ENCODE measurements around the gene LRRC45.

LRRC45 gene

DNA sequence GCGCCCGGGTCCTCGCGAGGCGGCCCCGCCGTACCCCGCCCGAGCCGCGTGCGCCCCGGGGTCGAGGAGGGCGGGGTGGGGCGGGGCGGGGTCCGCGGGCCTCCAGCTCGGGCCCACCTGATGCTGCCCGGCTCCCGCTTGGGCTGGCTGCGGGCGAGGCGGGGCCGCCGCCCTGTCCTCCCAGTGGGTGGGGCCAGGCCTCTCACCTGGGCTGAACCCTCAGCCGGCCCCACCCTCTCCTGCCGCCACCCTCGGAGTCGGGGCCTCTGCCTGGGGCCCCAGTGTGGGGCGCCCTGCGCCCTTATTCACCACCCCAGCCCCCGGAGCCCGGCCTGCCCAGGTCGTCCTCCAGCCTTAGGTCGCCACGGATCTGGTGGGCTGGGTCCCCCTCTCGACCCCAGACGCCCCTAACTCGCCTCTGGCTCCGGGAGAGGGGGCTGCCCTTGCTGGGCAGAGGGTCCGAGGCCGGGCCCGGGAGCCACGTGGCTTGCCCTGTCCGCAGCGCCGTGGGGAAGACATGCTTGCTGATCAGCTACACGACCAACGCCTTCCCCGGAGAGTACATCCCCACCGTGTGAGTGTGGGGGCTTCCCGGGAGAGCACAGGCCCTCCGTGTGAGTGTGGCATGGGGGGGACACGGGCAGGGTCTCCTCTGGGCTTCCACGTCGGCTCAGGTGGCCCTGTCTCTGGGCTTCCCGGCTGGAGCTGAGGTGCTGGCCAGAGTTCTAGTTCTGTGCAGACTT is 9.0 kb downstream of the LRRC45 start:
- no peak for DNase-seq (ENCODE audit: low read depth)
- H3K4me3 ChIP-seq (replicated peaks; ENCODE audit: low read depth, low read length), result peak overlapping the region; percentile 50
- TF ChIP-seq, protein P1, sequence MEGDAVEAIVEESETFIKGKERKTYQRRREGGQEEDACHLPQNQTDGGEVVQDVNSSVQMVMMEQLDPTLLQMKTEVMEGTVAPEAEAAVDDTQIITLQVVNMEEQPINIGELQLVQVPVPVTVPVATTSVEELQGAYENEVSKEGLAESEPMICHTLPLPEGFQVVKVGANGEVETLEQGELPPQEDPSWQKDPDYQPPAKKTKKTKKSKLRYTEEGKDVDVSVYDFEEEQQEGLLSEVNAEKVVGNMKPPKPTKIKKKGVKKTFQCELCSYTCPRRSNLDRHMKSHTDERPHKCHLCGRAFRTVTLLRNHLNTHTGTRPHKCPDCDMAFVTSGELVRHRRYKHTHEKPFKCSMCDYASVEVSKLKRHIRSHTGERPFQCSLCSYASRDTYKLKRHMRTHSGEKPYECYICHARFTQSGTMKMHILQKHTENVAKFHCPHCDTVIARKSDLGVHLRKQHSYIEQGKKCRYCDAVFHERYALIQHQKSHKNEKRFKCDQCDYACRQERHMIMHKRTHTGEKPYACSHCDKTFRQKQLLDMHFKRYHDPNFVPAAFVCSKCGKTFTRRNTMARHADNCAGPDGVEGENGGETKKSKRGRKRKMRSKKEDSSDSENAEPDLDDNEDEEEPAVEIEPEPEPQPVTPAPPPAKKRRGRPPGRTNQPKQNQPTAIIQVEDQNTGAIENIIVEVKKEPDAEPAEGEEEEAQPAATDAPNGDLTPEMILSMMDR (IDR thresholded peaks at IDR 0.05; ENCODE audit: low read length, missing control alignments), result no peak

DNA sequence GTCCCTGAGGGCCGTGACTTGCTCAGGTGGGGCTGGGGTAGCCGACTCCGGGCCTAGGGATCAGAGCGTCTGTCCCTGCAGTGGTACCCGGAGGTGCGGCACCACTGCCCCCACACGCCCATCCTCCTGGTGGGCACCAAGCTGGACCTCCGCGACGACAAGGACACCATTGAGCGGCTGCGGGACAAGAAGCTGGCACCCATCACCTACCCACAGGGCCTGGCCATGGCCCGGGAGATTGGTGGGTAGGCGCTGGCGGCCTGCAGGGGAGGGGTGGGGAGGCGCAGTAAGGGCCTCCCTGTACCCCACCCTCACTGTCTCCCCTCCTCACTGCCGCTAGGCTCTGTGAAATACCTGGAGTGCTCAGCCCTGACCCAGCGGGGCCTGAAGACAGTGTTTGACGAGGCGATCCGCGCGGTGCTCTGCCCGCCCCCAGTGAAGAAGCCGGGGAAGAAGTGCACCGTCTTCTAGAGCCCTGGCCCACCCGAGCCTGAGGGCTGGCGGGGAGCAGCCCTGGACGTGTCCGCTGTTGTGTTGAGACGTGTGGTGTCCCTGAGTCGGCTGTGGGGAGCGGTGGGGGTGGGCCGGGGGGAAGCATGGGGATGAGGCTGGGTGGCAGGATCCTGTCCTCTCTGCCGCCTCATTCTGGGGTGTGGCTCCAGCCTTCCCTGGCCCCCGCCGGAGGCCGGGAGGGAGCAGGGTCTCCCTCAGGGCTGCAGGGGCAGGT is 10.4 kb downstream of the LRRC45 start:
- TF ChIP-seq, protein P1 (IDR thresholded peaks at IDR 0.05; ENCODE audit: low read length, missing control alignments), result no peak
- H3K4me3 ChIP-seq (replicated peaks; ENCODE audit: low read depth, low read length), result no peak overlapping the region
- DNase-seq (ENCODE audit: low read depth), result no peak

DNA sequence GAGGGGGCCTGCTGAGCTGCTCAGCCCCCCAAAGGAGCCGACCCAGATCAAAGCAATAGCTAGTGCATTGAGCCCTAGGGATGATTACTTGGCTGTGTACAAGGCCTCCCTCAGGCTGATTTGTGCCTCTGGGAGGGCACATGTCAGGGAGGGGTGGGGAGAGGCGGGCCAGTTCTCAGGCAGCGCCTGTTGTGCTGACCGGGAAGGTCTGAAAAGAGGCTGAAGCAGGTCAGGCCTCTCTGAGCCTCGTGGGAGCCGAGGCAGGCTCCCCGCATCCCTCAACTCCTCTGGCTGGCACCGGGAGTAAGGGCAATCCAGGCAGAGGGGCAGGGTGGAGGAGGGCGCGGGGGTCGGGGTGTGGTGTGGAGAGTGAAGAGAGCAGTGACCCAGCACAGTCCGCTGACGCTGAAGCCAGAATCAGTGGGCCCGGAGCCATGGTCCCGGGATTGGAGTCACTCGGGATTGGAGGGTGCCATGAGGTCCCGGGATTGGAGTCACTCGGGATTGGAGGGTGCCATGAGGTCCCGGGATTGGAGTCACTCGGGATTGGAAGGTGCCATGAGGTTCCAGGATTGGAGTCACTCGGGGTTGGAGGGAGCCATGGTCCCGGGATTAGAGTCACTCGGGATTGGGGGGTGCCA is 11.4 kb downstream of the LRRC45 start:
- no peak overlapping the region for H3K4me3 ChIP-seq (replicated peaks; ENCODE audit: low read depth, low read length)
- TF ChIP-seq, protein P1 (IDR thresholded peaks at IDR 0.05; ENCODE audit: low read length, missing control alignments), result no peak
- DNase-seq (ENCODE audit: low read depth), result no peak

DNA sequence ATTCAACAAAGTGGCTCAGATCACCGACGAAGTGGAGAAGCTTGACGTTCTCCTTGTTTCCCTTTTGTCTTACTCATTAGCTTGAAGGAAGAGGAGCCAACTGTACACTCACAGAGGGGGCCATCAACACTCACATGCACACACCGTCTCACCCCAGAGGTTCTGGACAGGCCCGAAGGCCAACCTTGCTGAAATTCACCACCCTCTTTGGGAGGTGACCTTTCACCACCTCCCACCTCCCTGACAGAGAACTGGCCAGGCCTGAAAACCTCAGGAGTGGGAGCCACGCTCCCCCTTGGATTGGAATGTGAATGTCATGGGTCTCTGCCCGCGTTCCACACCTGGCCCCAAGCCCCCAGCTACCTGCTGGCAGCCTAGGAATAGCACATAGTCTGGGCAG is 12.4 kb downstream of the LRRC45 start:
- no peak overlapping the region for H3K4me3 ChIP-seq (replicated peaks; ENCODE audit: low read depth, low read length)
- no peak for DNase-seq (ENCODE audit: low read depth)
- TF ChIP-seq, protein P1 (IDR thresholded peaks at IDR 0.05; ENCODE audit: low read length, missing control alignments), result no peak

DNA sequence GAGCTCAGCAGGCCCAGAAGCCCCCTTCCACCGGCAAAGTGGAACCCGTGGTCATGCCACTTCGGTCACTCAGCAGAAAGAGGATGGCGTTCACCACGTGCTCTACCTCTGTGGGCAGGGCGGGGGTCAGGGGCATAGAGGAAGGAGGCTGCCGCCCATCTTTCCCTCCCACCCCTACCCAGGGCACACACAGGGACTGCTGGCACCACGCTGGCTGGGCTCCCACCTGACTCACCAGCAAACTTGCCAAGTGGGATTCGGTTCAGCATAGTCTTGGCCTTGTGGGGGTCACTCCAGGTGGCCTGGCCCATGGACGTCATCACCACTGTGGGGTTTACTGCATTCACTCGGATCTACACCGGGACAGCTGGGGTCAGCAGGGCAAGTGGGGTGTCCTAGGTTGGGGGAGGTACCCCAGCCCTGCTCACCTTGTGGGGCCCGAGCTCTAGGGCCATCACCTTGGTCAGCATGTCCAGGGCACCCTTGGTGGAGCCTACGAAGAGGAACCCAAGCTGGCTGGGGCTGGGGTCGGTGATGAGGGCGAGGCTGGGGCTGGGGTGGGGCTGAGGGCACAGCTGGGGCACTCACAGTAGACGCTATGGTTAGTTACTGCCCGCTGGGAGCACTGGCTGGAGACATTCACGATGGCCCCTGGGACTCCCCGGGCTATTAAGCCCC is 13.0 kb downstream of the LRRC45 start:
- DNase-seq (ENCODE audit: low read depth), result no peak
- H3K4me3 ChIP-seq (replicated peaks; ENCODE audit: low read depth, low read length), result peak overlapping the region; percentile 67
- TF ChIP-seq, protein P1 (IDR thresholded peaks at IDR 0.05; ENCODE audit: low read length, missing control alignments), result no peak

DNA sequence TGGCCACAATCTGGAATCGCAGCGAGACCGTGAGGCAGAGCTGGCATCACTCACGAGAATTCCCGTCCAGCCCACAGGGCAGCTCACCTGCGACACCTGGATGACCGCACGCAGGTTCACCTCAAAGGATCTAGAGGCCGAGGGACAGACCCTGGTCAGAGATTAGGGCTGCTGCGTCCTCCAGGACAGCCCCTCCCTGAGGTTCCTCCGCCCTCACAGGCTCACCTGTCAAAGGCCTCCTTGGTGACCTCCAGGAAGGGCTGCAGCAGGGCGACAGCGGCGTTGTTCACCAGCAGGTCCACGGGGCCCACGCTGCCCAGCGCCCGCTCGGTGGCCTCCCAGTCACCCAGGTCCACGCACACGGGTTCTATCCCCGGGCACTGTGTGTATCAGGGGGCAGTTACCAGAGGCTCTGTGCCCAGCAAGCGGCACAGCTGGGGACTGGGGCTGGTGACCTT is 13.6 kb downstream of the LRRC45 start:
- TF ChIP-seq, protein P1 (IDR thresholded peaks at IDR 0.05; ENCODE audit: low read length, missing control alignments), result no peak
- H3K4me3 ChIP-seq (replicated peaks; ENCODE audit: low read depth, low read length), result peak overlapping the region; percentile 67
- no peak for DNase-seq (ENCODE audit: low read depth)
